A673 (cell line): ENCODE data around the gene TMEM242. TPM values are rescaled to one million over a fixed set of nuclear protein-coding genes. Genes with fewer than 3 reads are reported as not detected.

Experiments
- BruUV-seq: library from RNA; stranded (reverse); fragments of 400-500 nt; replicated peaks from 2 replicates; lab custom pipeline; 2021; lab: Mats Ljungman, UMichigan
- CTCF ChIA-PET: fragments of 300-600 bp; sonication (Branson Sonifier 250); formaldehyde crosslinking; loops from one replicate; lab custom pipeline; 2022; ENCODE audit warnings: antibody characterized with exemption; lab: Charles Lee
- POLR2A ChIA-PET: fragments of 300-600 bp; sonication (Branson Sonifier 250); formaldehyde crosslinking; loops from one replicate; lab custom pipeline; 2022; ENCODE audit warnings: antibody characterized with exemption; ENCODE audit not compliant: low non-redundant PET; lab: Charles Lee
- DNase-seq: peaks from one replicate; pipeline ENCODE4 v3.0.0-alpha.2; 2015; ENCODE audit warnings: low spot score
- H3K27ac ChIP-seq: fragments of 200-600 bp; sonication (generic); 2 replicates; pipeline ENCODE4 v1.5.1; 2016; ENCODE audit warnings: mixed run types, low read depth, mild to moderate bottlenecking, mixed read lengths, antibody characterized with exemption, low read length; ENCODE audit not compliant: poor library complexity, severe bottlenecking
- H3K27me3 ChIP-seq: fragments of 200-600 bp; sonication (generic); replicated peaks from 2 replicates; pipeline ENCODE4 v1.6.1; 2017; ENCODE audit warnings: mixed run types, low read depth, mild to moderate bottlenecking, mixed read lengths, antibody characterized with exemption, low read length; ENCODE audit not compliant: insufficient read depth, poor library complexity
- H3K36me3 ChIP-seq: fragments of 200-600 bp; sonication (generic); 2 replicates; pipeline ENCODE4 v1.6.1; 2016; ENCODE audit warnings: mixed run types, mild to moderate bottlenecking, mixed read lengths, antibody characterized with exemption, low read length; ENCODE audit not compliant: insufficient read depth, poor library complexity, severe bottlenecking
- H3K4me1 ChIP-seq: fragments of 200-600 bp; sonication (generic); 2 replicates; pipeline ENCODE4 v1.6.1; 2017; ENCODE audit warnings: mixed run types, mild to moderate bottlenecking, mixed read lengths, antibody characterized with exemption, low read length; ENCODE audit not compliant: insufficient read depth, poor library complexity, severe bottlenecking
- H3K4me3 ChIP-seq: fragments of 200-600 bp; sonication (generic); 2 replicates; pipeline ENCODE4 v1.5.1; 2016; ENCODE audit warnings: low read depth, mixed run types, mild to moderate bottlenecking, mixed read lengths, low read length; ENCODE audit not compliant: poor library complexity, severe bottlenecking
- H3K9me3 ChIP-seq: fragments of 200-600 bp; sonication (generic); 2 replicates; pipeline ENCODE4 v1.6.1; 2016; ENCODE audit warnings: mixed run types, low read depth, mild to moderate bottlenecking, mixed read lengths, antibody characterized with exemption, low read length; ENCODE audit not compliant: poor library complexity, severe bottlenecking
- CTCF ChIP-seq: fragments of 300-800, 200-600 bp; sonication (generic); conservative IDR thresholded peaks from 2 replicates; pipeline ENCODE4 v1.5.1; 2017; ENCODE audit warnings: low read depth, mild to moderate bottlenecking, antibody characterized with exemption, low read length, moderate library complexity, mixed read lengths
- EZH2 ChIP-seq: fragments of 200-600 bp; sonication (generic); IDR thresholded peaks from 2 replicates; pipeline ENCODE4 v1.6.1; 2017; ENCODE audit warnings: borderline replicate concordance, low read depth, mild to moderate bottlenecking, mixed read lengths, antibody characterized with exemption, low read length; ENCODE audit not compliant: poor library complexity, severe bottlenecking
- intact Hi-C: fragments of 100-400 bp; cut with micrococcal nuclease; formaldehyde crosslinking; loops from one replicate; pipeline ENCODE4 v1.10.0; 2022; ENCODE audit not compliant: unreplicated experiment
- total RNA-seq: library from RNA; stranded (reverse); gene quantifications from 2 replicates; pipeline ENCODE4 v1.2.3, GENCODE V29; 2021

Gene TMEM242
- total RNA-seq, 1 experiment from 2014 or later: 13.2 TPM

DNA sequence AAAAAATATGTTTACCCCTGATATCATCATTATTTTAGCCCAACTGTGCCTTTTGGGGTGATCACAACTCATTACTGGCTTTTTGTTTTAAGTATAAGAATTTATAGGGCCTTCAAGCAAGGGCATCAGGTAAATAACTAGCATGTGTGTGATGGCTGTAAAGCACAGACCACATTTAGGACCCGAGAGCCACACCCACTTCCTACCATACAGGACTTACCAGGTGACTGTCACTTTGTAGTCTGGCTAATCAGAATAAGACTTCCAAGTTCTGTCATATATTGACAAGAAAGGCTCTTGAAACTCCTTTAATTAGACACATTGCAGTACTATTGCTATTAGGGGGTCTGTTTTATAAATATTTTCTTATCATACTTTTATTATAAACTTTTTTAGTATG, 31.1 kb downstream of the TMEM242 start:
- no peak for TF ChIP-seq CTCF
- TF ChIP-seq EZH2: no peak
- peaks cover 4% of the 10 kb centered on the region for H3K4me1 ChIP-seq
- ChIA-PET CTCF (no interaction called here), POLR2A (no interaction called here)
- no peaks in the 10 kb centered on the region for H3K9me3 ChIP-seq
- no peaks in the 10 kb centered on the region for H3K36me3 ChIP-seq
- intact Hi-C loops: no loop called here
- H3K27ac ChIP-seq: no peak overlapping the region
- no peak for DNase-seq
- H3K27me3 ChIP-seq: no peaks in the 10 kb centered on the region
- no TSS peak for BruUV-seq
- H3K4me3 ChIP-seq: no peak overlapping the region

DNA sequence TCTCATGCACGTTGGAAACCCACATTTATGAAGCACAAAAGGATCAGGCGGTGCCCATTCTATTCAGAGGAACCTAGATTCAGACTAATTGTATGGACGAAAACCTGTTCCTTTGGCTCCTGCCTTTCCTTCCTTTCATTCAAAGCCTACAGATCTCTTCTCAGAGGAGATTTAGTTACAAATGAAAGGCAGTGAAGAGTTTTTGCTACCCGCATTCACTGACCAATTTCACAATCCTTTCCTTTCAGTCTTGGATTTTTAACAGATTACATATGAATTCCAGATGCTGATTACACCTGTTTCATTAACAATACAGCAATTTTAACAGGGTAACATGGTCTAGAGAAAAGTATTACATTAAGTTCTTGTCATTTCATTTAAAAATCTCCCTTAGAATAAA, 32.0 kb downstream of the TMEM242 start:
- Histone ChIP-seq H3K36me3 (no peaks in the 10 kb centered on the region), H3K4me3 (no peak overlapping the region), H3K4me1 (peaks cover 4% of the 10 kb centered on the region), H3K9me3 (no peaks in the 10 kb centered on the region), H3K27ac (no peak overlapping the region), H3K27me3 (no peaks in the 10 kb centered on the region)
- no TSS peak for BruUV-seq
- intact Hi-C loops: no loop called here
- no peak for DNase-seq
- no peak for TF ChIP-seq EZH2
- no peak for TF ChIP-seq CTCF
- CTCF ChIA-PET: no interaction called here
- POLR2A ChIA-PET: no interaction called here

DNA sequence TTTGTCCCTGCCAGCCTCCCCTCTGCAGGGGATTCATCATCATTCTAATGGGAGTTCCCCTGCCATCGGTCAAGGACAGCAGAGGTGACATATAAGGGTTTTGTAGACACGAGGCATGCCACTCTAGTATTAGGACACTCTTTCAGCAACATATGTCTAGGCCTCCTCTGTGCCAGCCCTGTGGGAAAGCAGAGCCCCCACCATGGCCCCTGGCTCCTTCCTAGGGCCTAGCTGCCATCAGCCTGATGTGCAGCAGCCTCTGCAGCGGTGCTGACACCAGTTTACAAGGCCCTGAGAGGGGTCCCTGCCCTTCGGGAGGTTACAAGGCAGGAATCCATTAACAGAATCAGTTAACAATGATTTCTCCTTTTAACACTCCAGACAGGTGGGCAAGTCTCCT, 32.5 kb downstream of the TMEM242 start:
- Histone ChIP-seq H3K4me1 (peaks cover 4% of the 10 kb centered on the region), H3K36me3 (no peaks in the 10 kb centered on the region), H3K4me3 (no peak overlapping the region), H3K27ac (no peak overlapping the region), H3K9me3 (no peaks in the 10 kb centered on the region), H3K27me3 (no peaks in the 10 kb centered on the region)
- BruUV-seq: no TSS peak
- ChIA-PET POLR2A (no interaction called here), CTCF (no interaction called here)
- intact Hi-C loops: no loop called here
- TF ChIP-seq EZH2 (no peak), CTCF (no peak)
- DNase-seq: no peak
